ENCODE measurements around the gene SNCB.

The SNCB gene

GRCh38 chr5:176663566-176663965 lies 33.2 kb upstream of the SNCB start:
- no peak overlapping the region for H3K27ac ChIP-seq
- no peaks in the 10 kb centered on the region for H3K36me3 ChIP-seq (replicated peaks)
- TF ChIP-seq, protein P1, sequence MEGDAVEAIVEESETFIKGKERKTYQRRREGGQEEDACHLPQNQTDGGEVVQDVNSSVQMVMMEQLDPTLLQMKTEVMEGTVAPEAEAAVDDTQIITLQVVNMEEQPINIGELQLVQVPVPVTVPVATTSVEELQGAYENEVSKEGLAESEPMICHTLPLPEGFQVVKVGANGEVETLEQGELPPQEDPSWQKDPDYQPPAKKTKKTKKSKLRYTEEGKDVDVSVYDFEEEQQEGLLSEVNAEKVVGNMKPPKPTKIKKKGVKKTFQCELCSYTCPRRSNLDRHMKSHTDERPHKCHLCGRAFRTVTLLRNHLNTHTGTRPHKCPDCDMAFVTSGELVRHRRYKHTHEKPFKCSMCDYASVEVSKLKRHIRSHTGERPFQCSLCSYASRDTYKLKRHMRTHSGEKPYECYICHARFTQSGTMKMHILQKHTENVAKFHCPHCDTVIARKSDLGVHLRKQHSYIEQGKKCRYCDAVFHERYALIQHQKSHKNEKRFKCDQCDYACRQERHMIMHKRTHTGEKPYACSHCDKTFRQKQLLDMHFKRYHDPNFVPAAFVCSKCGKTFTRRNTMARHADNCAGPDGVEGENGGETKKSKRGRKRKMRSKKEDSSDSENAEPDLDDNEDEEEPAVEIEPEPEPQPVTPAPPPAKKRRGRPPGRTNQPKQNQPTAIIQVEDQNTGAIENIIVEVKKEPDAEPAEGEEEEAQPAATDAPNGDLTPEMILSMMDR (IDR thresholded peaks at IDR 0.05; ENCODE audit: low read depth, low read length, missing control alignments), result no peak
- H3K27me3 ChIP-seq (replicated peaks), result peaks cover 37% of the 10 kb centered on the region
- H3K4me3 ChIP-seq (ENCODE audit: low read depth, low read length), result no peak overlapping the region
- in situ Hi-C loops (cut with HindIII; ENCODE audit: low pct_ligation_motif_present, low sequenced_read_pairs), result no loop called here
- no peak for DNase-seq

- DNase-seq, result no peak
- H3K27ac ChIP-seq, result no peak overlapping the region
- TF ChIP-seq, protein P1 (IDR thresholded peaks at IDR 0.05; ENCODE audit: low read depth, low read length, missing control alignments), result no peak
- peaks cover 30% of the 10 kb centered on the region for H3K27me3 ChIP-seq (replicated peaks)
- H3K36me3 ChIP-seq (replicated peaks), result no peaks in the 10 kb centered on the region
- no peak overlapping the region for H3K4me3 ChIP-seq (ENCODE audit: low read depth, low read length)
- in situ Hi-C loops (cut with HindIII; ENCODE audit: low pct_ligation_motif_present, low sequenced_read_pairs), result no loop called here
Measured at GRCh38 chr5:176662371-176663333, 32.3 kb upstream of the SNCB start.

DNA sequence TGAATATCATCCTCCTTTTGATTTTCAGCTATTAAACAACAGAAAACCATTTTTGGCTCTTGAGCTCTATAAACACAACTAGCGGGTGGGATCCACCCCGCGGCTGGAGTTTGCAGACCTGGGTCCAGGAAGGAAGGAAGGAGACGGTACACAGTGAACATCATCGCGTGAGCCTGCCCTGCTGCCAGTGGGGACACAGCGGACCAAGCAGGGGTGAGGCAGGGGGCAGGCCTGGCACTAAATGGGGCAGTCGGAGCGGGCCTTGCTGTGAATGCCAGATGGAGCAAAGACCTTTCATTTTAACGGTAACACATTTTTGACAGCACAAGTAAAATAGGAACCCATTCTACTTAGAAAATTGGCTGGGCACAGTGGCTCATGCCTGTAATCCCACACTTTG lies 31.3 kb upstream of the SNCB start:
- in situ Hi-C loops (cut with HindIII; ENCODE audit: low pct_ligation_motif_present, low sequenced_read_pairs), result no loop called here
- no peak overlapping the region for H3K27ac ChIP-seq
- H3K36me3 ChIP-seq (replicated peaks), result peaks cover 5% of the 10 kb centered on the region
- no peak for DNase-seq
- TF ChIP-seq, protein P1 (IDR thresholded peaks at IDR 0.05; ENCODE audit: low read depth, low read length, missing control alignments), result no peak
- H3K27me3 ChIP-seq (replicated peaks), result peaks cover 30% of the 10 kb centered on the region
- no peak overlapping the region for H3K4me3 ChIP-seq (ENCODE audit: low read depth, low read length)

- Histone ChIP-seq H3K27ac (no peak overlapping the region), H3K36me3 (replicated peaks) (peaks cover 5% of the 10 kb centered on the region), H3K4me3 (ENCODE audit: low read depth, low read length) (no peak overlapping the region), H3K27me3 (replicated peaks) (peaks cover 30% of the 10 kb centered on the region)
- peak; percentile 48 for DNase-seq
- in situ Hi-C loops (cut with HindIII; ENCODE audit: low pct_ligation_motif_present, low sequenced_read_pairs), result no loop called here
- TF ChIP-seq, protein P1 (IDR thresholded peaks at IDR 0.05; ENCODE audit: low read depth, low read length, missing control alignments), result peak; percentile 96
Measured at GRCh38 chr5:176660860-176661641, 30.7 kb upstream of the SNCB start.

- no peak for DNase-seq
- in situ Hi-C loops (cut with HindIII; ENCODE audit: low pct_ligation_motif_present, low sequenced_read_pairs), result no loop called here
Measured at GRCh38 chr5:176660530-176660859, 30.2 kb upstream of the SNCB start.

More at GRCh38 chr5:176660530-176660859, 30.2 kb upstream of the SNCB start:
- Histone ChIP-seq H3K27me3 (replicated peaks) (peaks cover 28% of the 10 kb centered on the region), H3K4me3 (ENCODE audit: low read depth, low read length) (no peak overlapping the region), H3K27ac (no peak overlapping the region), H3K36me3 (replicated peaks) (peaks cover 5% of the 10 kb centered on the region)
- TF ChIP-seq, protein P1 (IDR thresholded peaks at IDR 0.05; ENCODE audit: low read depth, low read length, missing control alignments), result no peak
